Tongue (tissue), 2 donors: ENCODE data around the gene ABCC4. TPM values are rescaled to one million over a fixed set of nuclear protein-coding genes. Genes with fewer than 3 reads are reported as not detected.
A peak's percentile ranks its signal among the peaks of the same experiment; 100 is the strongest.

Source experiments
- DNase-seq: peaks from one replicate; pipeline ENCODE4 v3.0.0-alpha.2; 2015
- total RNA-seq: library from RNA; depleted of rRNA; stranded (reverse); fragments of >200 nt; gene quantifications from one replicate; pipeline ENCODE4 v1.2.3, GENCODE V29; 2014

Gene ABCC4
- total RNA-seq, 1 donor from 2014 or later = 9.2 TPM

GRCh38 chr13:95044452-95045205, 256.6 kb downstream of the ABCC4 start:
- no peak for DNase-seq

- no peak for DNase-seq
Measured at GRCh38 chr13:95039415-95039814, 261.8 kb downstream of the ABCC4 start.

- no peak for DNase-seq
Measured at GRCh38 chr13:95038949-95039348, 262.3 kb downstream of the ABCC4 start.

GRCh38 chr13:95035311-95036109, 265.7 kb downstream of the ABCC4 start:
- no peak for DNase-seq

GRCh38 chr13:95033890-95034289, 267.4 kb downstream of the ABCC4 start:
- DNase-seq = no peak

- no peak for DNase-seq
Measured at GRCh38 chr13:95032121-95032520, 269.1 kb downstream of the ABCC4 start.

GRCh38 chr13:95030821-95031343, 270.4 kb downstream of the ABCC4 start:
- peak; percentile 62 for DNase-seq

- DNase-seq = no peak
Measured at GRCh38 chr13:95027638-95028037, 273.6 kb downstream of the ABCC4 start.

- DNase-seq = no peak
Measured at GRCh38 chr13:95025116-95025515, 276.1 kb downstream of the ABCC4 start.

- no peak for DNase-seq
Measured at GRCh38 chr13:95023405-95023804, 277.8 kb downstream of the ABCC4 start.

- DNase-seq = no peak
Measured at GRCh38 chr13:95020298-95020987, 280.8 kb downstream of the ABCC4 start.

- no peak for DNase-seq
Measured at GRCh38 chr13:95019886-95020285, 281.4 kb downstream of the ABCC4 start.

- no peak for DNase-seq
Measured at GRCh38 chr13:95007322-95007721, 293.9 kb downstream of the ABCC4 start.

GRCh38 chr13:95005300-95005699, 296.0 kb downstream of the ABCC4 start:
- DNase-seq = no peak

GRCh38 chr13:95003019-95003813, 298.0 kb downstream of the ABCC4 start:
- DNase-seq = peak; percentile 59

- DNase-seq = no peak
Measured at GRCh38 chr13:95002126-95002525, 299.1 kb downstream of the ABCC4 start.

- no peak for DNase-seq
Measured at GRCh38 chr13:94999871-95000270, 301.4 kb downstream of the ABCC4 start.

- no peak for DNase-seq
Measured at GRCh38 chr13:94997126-94997525, 304.1 kb downstream of the ABCC4 start.

- DNase-seq = no peak
Measured at GRCh38 chr13:94996445-94996844, 304.8 kb downstream of the ABCC4 start.

GRCh38 chr13:94994506-94994905, 306.7 kb downstream of the ABCC4 start:
- no peak for DNase-seq

GRCh38 chr13:94993616-94994015, 307.6 kb downstream of the ABCC4 start:
- no peak for DNase-seq
